Breast epithelium (tissue), 3 donors: ENCODE results near the gene IGF1R.

Experiments used
- CTCF ChIP-seq, 3 donors: fragments of 450-650 bp; IDR thresholded peaks; one replicate each; pipeline ENCODE4 v1.5.1; 2016 to 2017; ENCODE audit warnings: antibody characterized with exemption in 3 of 3, mild to moderate bottlenecking in 3 of 3, moderate library complexity in 3 of 3
- POLR2A ChIP-seq: fragments of 450-650 bp; IDR thresholded peaks from one replicate; pipeline ENCODE4 v1.6.1; 2016; ENCODE audit warnings: antibody characterized with exemption, mild to moderate bottlenecking, moderate library complexity
- POLR2AphosphoS5 ChIP-seq, 3 donors: sonication (generic); formaldehyde crosslinking; IDR thresholded peaks; one replicate each; pipeline ENCODE4 v1.6.1; 2017; ENCODE audit warnings: antibody characterized with exemption in 3 of 3

DNA sequence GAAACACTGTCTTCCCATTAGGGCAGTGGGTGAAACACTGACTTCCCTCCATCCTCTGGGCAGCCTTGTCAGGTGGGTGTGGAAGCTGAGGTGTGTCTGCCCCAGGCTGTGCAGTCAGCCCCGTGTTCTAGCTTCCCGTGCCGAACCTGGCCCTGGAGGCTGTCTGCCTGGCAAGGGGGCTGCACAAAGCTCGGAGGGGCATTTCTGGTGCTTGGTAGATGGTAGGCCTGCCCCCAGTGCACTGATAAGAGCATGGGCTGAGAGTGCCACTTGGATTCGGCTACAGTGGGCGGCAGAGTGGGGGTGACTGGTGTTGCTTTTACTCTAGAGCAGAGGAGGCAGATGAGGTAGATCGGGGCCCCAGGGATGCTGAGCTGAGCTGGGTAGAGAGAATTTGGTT, 21.3 kb downstream of the IGF1R start:
- TF ChIP-seq CTCF (IDR thresholded peaks at IDR 0.05) (no peak), POLR2AphosphoS5 (IDR thresholded peaks at IDR 0.05) (no peak), POLR2A (no peak)
